ENCODE data around the gene DYSF.
"Not testable (repeated sequence)": the region's sequence is repeated elsewhere in the genome, so short reads cannot be mapped to it uniquely, and the experiment has no call there.

The DYSF gene

GRCh38 chr2:71453404-71454220 is at the start of gene DYSF:
Gene DYSF (plus strand): TSS chr2:71453561.
- DNase-seq: peak; percentile 50

- no peak for DNase-seq
Measured at GRCh38 chr2:71409611-71410010, 43.8 kb upstream of the DYSF start.

- no peak for DNase-seq
Measured at GRCh38 chr2:71410696-71411095, 42.7 kb upstream of the DYSF start.

GRCh38 chr2:71416866-71417265 is 36.5 kb upstream of the DYSF start:
- not testable (repeated sequence) for DNase-seq

GRCh38 chr2:71417300-71418202 is 35.8 kb upstream of the DYSF start:
- no peak for DNase-seq

GRCh38 chr2:71419145-71419544 is 34.2 kb upstream of the DYSF start:
- no peak for DNase-seq

GRCh38 chr2:71419976-71420375 is 33.4 kb upstream of the DYSF start:
- no peak for DNase-seq

- DNase-seq: no peak
Measured at GRCh38 chr2:71422786-71423185, 30.6 kb upstream of the DYSF start.

GRCh38 chr2:71423817-71424420 is 29.4 kb upstream of the DYSF start:
- DNase-seq: no peak

GRCh38 chr2:71426721-71427120 is 26.6 kb upstream of the DYSF start:
- DNase-seq: no peak

- no peak for DNase-seq
Measured at GRCh38 chr2:71428472-71429383, 24.6 kb upstream of the DYSF start.

GRCh38 chr2:71445142-71445541 is 8.2 kb upstream of the DYSF start:
- not testable (repeated sequence) for DNase-seq

GRCh38 chr2:71446505-71446904 is 6.9 kb upstream of the DYSF start:
- no peak for DNase-seq

GRCh38 chr2:71449343-71449742 is 4.0 kb upstream of the DYSF start:
- no peak for DNase-seq

GRCh38 chr2:71451705-71452104 is 1.7 kb upstream of the DYSF start:
- peak; percentile 23 for DNase-seq

GRCh38 chr2:71452565-71452964 is 796 bp upstream of the DYSF start:
- peak; percentile 71 for DNase-seq

- DNase-seq: no peak
Measured at GRCh38 chr2:71454221-71455010, 1.1 kb downstream of the DYSF start.

- DNase-seq: no peak
Measured at GRCh38 chr2:71455011-71455740, 1.8 kb downstream of the DYSF start.

GRCh38 chr2:71455741-71456569 is 2.6 kb downstream of the DYSF start:
- peak; percentile 71 for DNase-seq

- DNase-seq: no peak
Measured at GRCh38 chr2:71456617-71457016, 3.3 kb downstream of the DYSF start.

Measured in EL (cell line).